Ureter (tissue), 1 donor: ENCODE measurements around the gene CDKN3. TPM values are rescaled to one million over a fixed set of nuclear protein-coding genes. Genes with fewer than 3 reads are reported as not detected.
"Not testable (repeated sequence)": the region's sequence is repeated elsewhere in the genome, so short reads cannot be mapped to it uniquely, and the experiment has no call there.

ENCODE experiments used
- DNase-seq: peaks from one replicate; pipeline ENCODE4 v3.0.0-alpha.2; 2020; ENCODE audit warnings: low spot score
- total RNA-seq: library from RNA; stranded (reverse); gene quantifications from one replicate; pipeline ENCODE4 v1.2.4, GENCODE V29; 2023
- donor health status: DM: yes; HTN: yes; CAD: no.

The CDKN3 gene
- total RNA-seq, 1 donor from 2014 or later: 2.4 TPM

- DNase-seq: no peak
Measured at GRCh38 chr14:54424479-54424901, 27.7 kb downstream of the CDKN3 start.

- no peak for DNase-seq
Measured at GRCh38 chr14:54425068-54425467, 28.3 kb downstream of the CDKN3 start.

- no peak for DNase-seq
Measured at GRCh38 chr14:54425537-54426274, 28.9 kb downstream of the CDKN3 start.

- no peak for DNase-seq
Measured at GRCh38 chr14:54427871-54428270, 31.1 kb downstream of the CDKN3 start.

- no peak for DNase-seq
Measured at GRCh38 chr14:54428527-54428926, 31.7 kb downstream of the CDKN3 start.

GRCh38 chr14:54435500-54435981 lies 38.7 kb downstream of the CDKN3 start:
- no peak for DNase-seq

GRCh38 chr14:54437954-54438353 lies 41.1 kb downstream of the CDKN3 start:
- DNase-seq: not testable (repeated sequence)

GRCh38 chr14:54438703-54439102 lies 41.9 kb downstream of the CDKN3 start:
- DNase-seq: no peak

GRCh38 chr14:54440037-54440436 lies 43.2 kb downstream of the CDKN3 start:
- DNase-seq: no peak

GRCh38 chr14:54440476-54440872 lies 43.7 kb downstream of the CDKN3 start:
- DNase-seq: no peak

GRCh38 chr14:54440873-54441868 lies 44.4 kb downstream of the CDKN3 start, which contains the start of gene CNIH1:
Gene CNIH1 (minus strand): TSS chr14:54441374. CDS start chr14:54441327, 47 bp downstream.
- DNase-seq: peak; percentile 93

- not testable (repeated sequence) for DNase-seq
Measured at GRCh38 chr14:54442961-54443360, 46.2 kb downstream of the CDKN3 start.

- DNase-seq: no peak
Measured at GRCh38 chr14:54443981-54444380, 47.2 kb downstream of the CDKN3 start.

GRCh38 chr14:54444681-54445080 lies 47.9 kb downstream of the CDKN3 start:
- no peak for DNase-seq

- DNase-seq: peak; percentile 58
Measured at GRCh38 chr14:54446161-54446693, 49.4 kb downstream of the CDKN3 start.

- DNase-seq: no peak
Measured at GRCh38 chr14:54447231-54447692, 50.5 kb downstream of the CDKN3 start.

- DNase-seq: no peak
Measured at GRCh38 chr14:54450535-54450934, 53.7 kb downstream of the CDKN3 start.

GRCh38 chr14:54451121-54451601 lies 54.4 kb downstream of the CDKN3 start:
- DNase-seq: no peak

GRCh38 chr14:54451961-54452360 lies 55.2 kb downstream of the CDKN3 start:
- DNase-seq: no peak

- no peak for DNase-seq
Measured at GRCh38 chr14:54453252-54453651, 56.4 kb downstream of the CDKN3 start.

- not testable (repeated sequence) for DNase-seq
Measured at GRCh38 chr14:54453990-54454389, 57.2 kb downstream of the CDKN3 start.

- no peak for DNase-seq
Measured at GRCh38 chr14:54455363-54455762, 58.6 kb downstream of the CDKN3 start.
